SJCRH30 (cell line): ENCODE results near the gene WDR86. TPM values are rescaled to one million over a fixed set of nuclear protein-coding genes. Genes with fewer than 3 reads are reported as not detected.

ENCODE experiments used
- DNase-seq, 2 experiments: peaks; one replicate each; pipeline ENCODE4 v3.0.0-alpha.2; 2015 to 2020
- H3K27ac ChIP-seq: fragments of 250-450 bp; sonication (Bioruptor Pico); 2 replicates; pipeline ENCODE4 v1.5.1; 2020; ENCODE audit warnings: mild to moderate bottlenecking, moderate library complexity
- H3K27me3 ChIP-seq: fragments of 250-450 bp; sonication (Bioruptor Pico); 2 replicates; pipeline ENCODE4 v1.5.1; 2020; ENCODE audit warnings: mild to moderate bottlenecking, moderate library complexity
- H3K36me3 ChIP-seq: fragments of 250-450 bp; sonication (Bioruptor Pico); 2 replicates; pipeline ENCODE4 v1.5.1; 2020; ENCODE audit warnings: mild to moderate bottlenecking, moderate library complexity
- H3K4me1 ChIP-seq: fragments of 250-450 bp; sonication (Bioruptor Pico); 2 replicates; pipeline ENCODE4 v1.5.1; 2020; ENCODE audit warnings: mild to moderate bottlenecking, moderate library complexity
- H3K4me3 ChIP-seq: fragments of 250-450 bp; sonication (Bioruptor Pico); 2 replicates; pipeline ENCODE4 v1.5.1; 2020; ENCODE audit warnings: mild to moderate bottlenecking, moderate library complexity
- H3K9me3 ChIP-seq: fragments of 250-450 bp; sonication (Bioruptor Pico); replicated peaks from 2 replicates; pipeline ENCODE4 v1.5.1; 2020; ENCODE audit warnings: mild to moderate bottlenecking, moderate library complexity
- total RNA-seq: library from RNA; depleted of rRNA; stranded (reverse); fragments of >200 nt; shearing (Covaris generic); gene quantifications from 2 replicates; pipeline ENCODE4 v1.2.3, GENCODE V29; 2014

The WDR86 gene
- total RNA-seq, 1 experiment from 2014 or later, result 1.0 TPM

DNA sequence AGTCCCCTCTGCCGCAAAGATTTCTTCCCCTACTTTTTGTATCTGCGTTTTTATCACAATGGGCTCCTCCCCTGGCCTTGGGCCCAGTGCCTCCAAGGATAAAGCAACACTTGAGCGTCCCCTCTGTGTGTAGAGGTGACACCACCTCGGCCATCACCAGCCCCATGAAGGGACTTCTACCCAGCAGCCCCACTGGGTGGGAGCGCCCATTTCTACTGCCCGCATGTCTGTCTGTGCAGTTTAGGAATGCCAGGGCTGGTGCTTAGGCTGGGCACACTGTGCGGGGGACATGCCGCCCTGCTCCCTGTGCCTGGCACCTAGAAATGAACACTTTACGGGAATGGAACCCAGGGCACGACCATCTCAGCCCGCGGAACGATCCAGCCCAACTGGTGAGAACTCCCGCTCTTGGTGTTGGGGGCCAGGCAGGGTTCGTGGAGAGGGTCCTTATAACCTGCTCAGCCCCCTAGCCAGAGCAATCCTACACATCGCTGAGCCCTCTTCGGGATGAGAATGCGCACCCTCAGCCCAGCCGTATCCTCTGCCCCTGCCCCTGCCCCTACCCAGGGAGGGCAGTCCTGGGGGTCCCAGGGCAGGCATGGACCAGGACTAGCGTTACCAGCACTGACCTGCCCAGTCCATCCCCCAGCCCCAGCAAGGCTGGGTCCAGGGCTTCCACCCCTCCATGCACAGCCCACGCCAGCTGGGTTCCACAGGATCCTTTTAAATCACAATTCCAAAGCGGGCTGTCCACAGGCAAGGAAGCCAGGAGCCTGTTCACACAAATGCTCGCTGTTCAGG lies 17.3 kb upstream of the WDR86 start:
- Histone ChIP-seq H3K9me3 (peaks cover 5% of the 10 kb centered on the region; the same call in 1 of the 2 replicates), H3K36me3 (no peaks in the 10 kb centered on the region), H3K4me1 (peaks cover 37% of the 10 kb centered on the region), H3K4me3 (no peak overlapping the region), H3K27me3 (peaks cover 8% of the 10 kb centered on the region; the same call in 1 of the 2 replicates), H3K27ac (no peak overlapping the region)
- no peak for DNase-seq

DNA sequence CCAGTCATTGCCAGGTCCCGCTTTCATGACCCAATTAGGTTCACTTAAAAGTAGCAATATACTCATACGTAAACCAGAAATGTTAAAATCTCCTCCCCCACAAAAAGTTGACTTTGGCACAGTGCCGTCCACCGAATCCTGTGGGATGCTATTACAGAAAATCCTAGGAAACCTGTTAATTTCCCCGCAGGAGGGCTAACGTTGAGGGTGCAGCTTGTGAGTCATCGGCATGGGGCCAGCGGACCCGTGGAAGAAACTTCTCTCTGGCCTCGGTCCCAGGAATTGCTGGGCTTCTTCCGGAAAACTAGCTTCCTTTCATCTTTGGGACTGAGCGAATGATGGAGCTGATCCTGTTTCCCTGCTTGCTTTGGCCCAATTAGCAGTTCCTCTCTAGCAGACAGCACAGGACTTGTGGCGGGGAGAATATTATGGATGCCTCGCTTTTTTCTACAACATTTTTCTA lies 16.6 kb upstream of the WDR86 start:
- H3K9me3 ChIP-seq, result peaks cover 5% of the 10 kb centered on the region; the same call in 1 of the 2 replicates
- no peak overlapping the region for H3K27ac ChIP-seq
- DNase-seq, result peak; percentile 85 to 90
- peaks cover 37% of the 10 kb centered on the region for H3K4me1 ChIP-seq
- H3K27me3 ChIP-seq, result peaks cover 8% of the 10 kb centered on the region; the same call in 1 of the 2 replicates
- H3K36me3 ChIP-seq, result no peaks in the 10 kb centered on the region
- H3K4me3 ChIP-seq, result no peak overlapping the region

DNA sequence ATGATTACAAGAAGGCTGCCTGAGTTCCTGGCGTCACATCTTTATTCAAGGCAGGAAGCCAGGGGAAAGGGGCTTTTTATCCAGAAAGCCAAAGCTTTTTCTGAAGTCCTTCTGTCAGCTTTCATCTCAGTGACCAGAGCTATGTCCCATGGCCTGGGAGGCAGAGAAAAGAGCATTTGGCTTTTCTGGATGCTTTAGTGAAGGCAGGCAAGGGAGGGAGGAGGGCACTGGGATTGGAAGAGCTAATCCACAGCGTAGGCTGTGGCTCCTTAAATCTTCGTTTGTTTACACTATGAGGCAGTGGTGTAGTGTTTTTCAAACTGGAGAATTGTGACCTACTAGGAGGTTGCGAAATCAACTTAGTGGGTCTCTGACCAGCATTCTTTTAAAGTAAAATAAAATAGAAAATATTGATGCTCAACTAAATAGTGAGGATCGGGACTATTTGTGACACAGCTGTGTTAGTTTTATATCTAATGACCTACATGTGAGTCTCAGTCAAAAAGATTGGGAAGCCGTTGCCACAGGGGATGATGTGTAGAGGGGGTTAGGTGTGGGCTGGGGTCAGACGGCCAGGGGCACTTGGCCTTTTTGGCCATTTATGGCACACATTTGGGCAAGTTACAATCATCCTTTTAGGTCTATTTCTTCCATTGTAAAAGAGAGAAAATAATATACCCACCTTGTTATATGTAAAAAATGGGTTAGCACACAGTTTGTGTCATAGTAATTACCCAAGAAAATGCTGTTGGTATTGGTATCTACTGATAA lies 16.0 kb upstream of the WDR86 start:
- Histone ChIP-seq H3K4me1 (peaks cover 37% of the 10 kb centered on the region), H3K9me3 (peaks cover 5% of the 10 kb centered on the region; the same call in 1 of the 2 replicates), H3K4me3 (no peak overlapping the region), H3K36me3 (no peaks in the 10 kb centered on the region), H3K27ac (no peak overlapping the region), H3K27me3 (peaks cover 8% of the 10 kb centered on the region; the same call in 1 of the 2 replicates)
- peak in 1 of 2 experiments; percentile 56 for DNase-seq

DNA sequence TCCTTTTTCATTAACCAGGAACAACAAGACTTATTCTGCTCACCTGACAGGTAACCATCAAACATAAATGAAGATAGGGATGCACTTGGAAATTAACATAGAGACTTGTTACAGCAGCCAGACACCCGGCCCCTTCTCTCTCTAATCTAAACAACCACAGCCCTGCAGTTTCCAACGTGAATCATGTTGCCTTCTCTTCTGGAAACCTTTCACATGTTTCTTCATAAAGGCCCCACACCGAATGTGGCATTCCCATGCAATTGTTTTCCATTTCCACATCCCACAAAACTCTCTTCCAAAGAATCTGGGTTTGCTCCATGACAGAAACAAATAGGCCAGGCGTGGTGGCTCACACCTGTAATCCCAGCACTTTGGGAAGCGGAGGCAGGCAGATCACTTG lies 15.0 kb upstream of the WDR86 start:
- Histone ChIP-seq H3K4me3 (no peak overlapping the region), H3K27me3 (peaks cover 8% of the 10 kb centered on the region; the same call in 1 of the 2 replicates), H3K4me1 (peaks cover 37% of the 10 kb centered on the region), H3K9me3 (peaks cover 5% of the 10 kb centered on the region), H3K36me3 (no peaks in the 10 kb centered on the region), H3K27ac (no peak overlapping the region)
- no peak for DNase-seq

DNA sequence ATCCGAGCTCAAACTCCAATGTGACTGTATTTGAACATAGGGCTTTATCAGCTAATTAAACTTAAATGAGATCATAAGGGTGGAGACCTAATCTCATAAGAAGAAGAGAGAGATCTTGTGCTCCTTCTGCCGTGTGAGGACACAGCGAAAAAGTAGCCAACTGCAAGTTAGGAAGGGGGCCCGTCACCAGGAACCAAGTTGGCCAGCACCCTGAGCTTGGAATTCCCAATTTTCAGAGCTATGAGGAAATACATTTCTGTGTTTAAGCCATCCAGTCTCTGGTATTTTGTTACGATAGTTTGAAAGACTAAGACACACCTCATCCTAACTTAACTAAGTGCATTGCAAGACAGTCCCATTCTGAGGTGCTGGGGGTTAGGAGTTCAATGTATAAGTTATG lies 14.1 kb upstream of the WDR86 start:
- Histone ChIP-seq H3K4me3 (no peak overlapping the region), H3K9me3 (peaks cover 8% of the 10 kb centered on the region), H3K4me1 (peaks cover 34% of the 10 kb centered on the region), H3K27ac (no peak overlapping the region), H3K27me3 (peaks cover 8% of the 10 kb centered on the region; the same call in 1 of the 2 replicates), H3K36me3 (no peaks in the 10 kb centered on the region)
- DNase-seq, result no peak

DNA sequence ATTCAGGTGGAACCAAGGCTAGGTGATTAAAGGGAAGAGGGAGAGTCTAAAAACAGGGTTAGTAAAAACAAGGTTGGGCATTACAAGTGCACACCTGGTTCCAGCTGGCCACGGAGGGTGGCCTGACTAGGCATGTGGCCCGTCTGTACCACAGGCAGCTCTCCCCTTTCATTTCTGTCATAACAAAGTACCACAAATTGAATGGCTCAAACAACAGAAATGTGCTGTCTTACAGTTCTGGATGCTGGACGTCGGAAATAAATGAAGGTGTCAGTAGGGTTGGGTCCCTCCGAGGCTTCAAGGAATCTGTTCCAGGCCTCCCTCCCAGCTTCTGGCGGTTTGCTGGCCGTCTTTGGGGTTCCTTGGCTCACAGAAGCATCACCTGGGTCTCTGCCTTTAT lies 13.4 kb upstream of the WDR86 start:
- Histone ChIP-seq H3K4me3 (no peak overlapping the region), H3K27ac (no peak overlapping the region)
- no peak for DNase-seq

DNA sequence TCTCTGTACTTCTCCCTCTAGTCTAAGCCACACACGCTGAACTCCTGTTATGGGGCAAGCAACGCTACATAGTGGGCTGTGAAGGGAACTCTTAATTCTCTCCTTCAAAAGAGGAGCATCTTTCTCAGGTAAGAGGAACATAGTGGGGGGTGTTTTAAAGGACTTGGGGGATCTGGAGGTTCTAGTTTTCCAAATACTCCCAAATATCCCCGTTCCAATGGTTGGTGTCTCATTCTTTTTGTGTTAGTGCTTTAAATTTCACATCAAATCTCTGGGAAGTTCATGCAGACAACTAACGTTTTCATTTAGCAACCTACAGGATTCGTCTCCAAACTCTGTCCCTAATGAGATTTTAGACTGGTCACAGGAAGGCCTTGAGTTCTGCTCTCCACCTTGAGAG lies 12.4 kb upstream of the WDR86 start:
- Histone ChIP-seq H3K4me1 (peaks cover 18% of the 10 kb centered on the region), H3K27me3 (peaks cover 8% of the 10 kb centered on the region; the same call in 1 of the 2 replicates), H3K4me3 (no peak overlapping the region), H3K36me3 (no peaks in the 10 kb centered on the region), H3K9me3 (peaks cover 8% of the 10 kb centered on the region), H3K27ac (no peak overlapping the region)
- no peak for DNase-seq

More for the DNA sequence above, 13.4 kb upstream of the WDR86 start:
- no peaks in the 10 kb centered on the region for H3K36me3 ChIP-seq
- peaks cover 8% of the 10 kb centered on the region for H3K9me3 ChIP-seq
- H3K4me1 ChIP-seq, result peaks cover 28% of the 10 kb centered on the region
- peaks cover 8% of the 10 kb centered on the region; the same call in 1 of the 2 replicates for H3K27me3 ChIP-seq

DNA sequence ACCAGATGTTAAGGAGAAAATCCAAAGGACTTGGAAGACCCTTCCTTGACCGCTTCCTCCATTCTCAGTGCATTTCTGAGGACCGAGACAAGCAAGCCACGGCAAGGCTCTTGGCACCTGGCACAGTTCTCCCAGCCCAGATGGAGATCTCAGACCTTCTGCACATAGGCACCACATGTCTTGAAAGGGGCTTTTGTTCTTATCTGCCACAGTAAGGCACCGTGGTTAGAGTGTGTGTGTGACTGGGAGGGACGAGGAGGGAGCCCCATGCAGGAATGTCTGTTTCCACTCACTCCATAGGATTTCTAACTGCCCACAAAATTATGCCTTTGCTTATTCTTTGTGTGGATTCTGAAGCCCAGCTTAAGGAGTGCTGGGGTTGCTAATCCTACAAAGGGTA lies 10.3 kb upstream of the WDR86 start:
- Histone ChIP-seq H3K36me3 (no peaks in the 10 kb centered on the region), H3K9me3 (peaks cover 8% of the 10 kb centered on the region), H3K27me3 (peaks cover 6% of the 10 kb centered on the region; the same call in 1 of the 2 replicates), H3K4me1 (no peaks in the 10 kb centered on the region), H3K4me3 (no peak overlapping the region), H3K27ac (no peak overlapping the region)
- peak in 1 of 2 experiments; percentile 43 for DNase-seq

DNA sequence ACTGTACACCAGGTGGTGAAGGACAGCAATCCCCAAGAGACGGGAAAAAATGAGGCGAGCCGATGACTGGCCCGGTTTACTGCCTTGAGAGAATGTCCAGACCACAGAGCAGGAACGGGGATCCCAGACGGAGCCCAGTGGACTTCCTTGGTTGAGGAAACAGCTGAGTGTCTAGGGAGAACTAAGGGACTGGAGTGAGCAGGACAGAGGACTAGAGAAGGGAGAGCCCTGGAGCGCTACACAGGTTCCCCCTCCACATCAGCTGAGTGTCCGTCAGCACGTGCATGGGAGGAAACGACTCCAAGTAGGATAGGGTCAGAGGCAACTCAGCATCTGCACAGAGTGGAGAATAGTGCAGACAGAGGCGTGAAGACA lies 7.1 kb upstream of the WDR86 start:
- peaks cover 3% of the 10 kb centered on the region for H3K9me3 ChIP-seq
- peaks cover 4% of the 10 kb centered on the region for H3K27me3 ChIP-seq
- H3K4me1 ChIP-seq, result no peaks in the 10 kb centered on the region
- H3K36me3 ChIP-seq, result no peaks in the 10 kb centered on the region
- no peak overlapping the region for H3K27ac ChIP-seq
- H3K4me3 ChIP-seq, result no peak overlapping the region
- peak; percentile 31 to 47 for DNase-seq

DNA sequence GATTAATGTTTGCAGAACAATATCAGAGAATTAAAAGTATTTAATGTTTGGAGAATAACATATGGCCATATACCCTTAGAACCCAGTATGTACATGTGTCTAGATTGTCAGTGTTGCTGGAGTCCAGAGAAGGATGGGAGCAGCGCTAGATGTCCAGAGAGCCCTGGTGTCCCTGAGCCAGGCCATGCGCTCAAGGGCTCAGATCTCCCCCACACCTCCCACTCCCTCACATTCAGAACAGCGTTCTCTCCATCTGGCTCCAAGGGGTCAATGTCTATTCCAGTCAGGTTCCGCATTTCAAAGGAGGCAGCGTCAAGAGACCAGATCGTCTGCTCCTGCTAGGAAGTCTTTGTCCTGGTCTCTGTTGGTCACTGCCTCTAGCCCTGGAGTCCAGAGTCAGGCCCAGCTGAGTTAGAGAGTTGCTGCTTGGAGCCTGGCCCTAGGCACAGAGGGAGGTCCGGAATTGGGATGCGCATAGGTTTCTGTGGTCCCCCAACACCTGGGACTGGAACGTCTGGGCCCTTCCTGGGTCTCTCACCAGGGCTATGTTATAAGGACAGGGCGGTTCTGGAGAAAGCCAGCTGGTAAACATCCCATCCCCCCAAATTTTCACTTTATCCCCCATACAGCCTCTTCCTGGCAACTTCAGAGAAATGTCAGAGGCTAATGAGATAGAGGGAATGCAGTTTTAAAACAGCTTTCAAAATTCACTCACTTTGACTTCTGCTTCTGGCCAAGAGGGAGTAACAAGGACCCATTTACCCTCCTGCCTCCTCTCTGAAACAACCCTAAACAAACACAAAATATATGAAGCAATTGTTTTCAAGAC lies 6.5 kb upstream of the WDR86 start:
- DNase-seq, result no peak
- no peak overlapping the region for H3K4me3 ChIP-seq
- peaks cover 9% of the 10 kb centered on the region for H3K27me3 ChIP-seq
- H3K9me3 ChIP-seq, result peaks cover 3% of the 10 kb centered on the region
- no peaks in the 10 kb centered on the region for H3K36me3 ChIP-seq
- H3K4me1 ChIP-seq, result no peaks in the 10 kb centered on the region
- H3K27ac ChIP-seq, result no peak overlapping the region

DNA sequence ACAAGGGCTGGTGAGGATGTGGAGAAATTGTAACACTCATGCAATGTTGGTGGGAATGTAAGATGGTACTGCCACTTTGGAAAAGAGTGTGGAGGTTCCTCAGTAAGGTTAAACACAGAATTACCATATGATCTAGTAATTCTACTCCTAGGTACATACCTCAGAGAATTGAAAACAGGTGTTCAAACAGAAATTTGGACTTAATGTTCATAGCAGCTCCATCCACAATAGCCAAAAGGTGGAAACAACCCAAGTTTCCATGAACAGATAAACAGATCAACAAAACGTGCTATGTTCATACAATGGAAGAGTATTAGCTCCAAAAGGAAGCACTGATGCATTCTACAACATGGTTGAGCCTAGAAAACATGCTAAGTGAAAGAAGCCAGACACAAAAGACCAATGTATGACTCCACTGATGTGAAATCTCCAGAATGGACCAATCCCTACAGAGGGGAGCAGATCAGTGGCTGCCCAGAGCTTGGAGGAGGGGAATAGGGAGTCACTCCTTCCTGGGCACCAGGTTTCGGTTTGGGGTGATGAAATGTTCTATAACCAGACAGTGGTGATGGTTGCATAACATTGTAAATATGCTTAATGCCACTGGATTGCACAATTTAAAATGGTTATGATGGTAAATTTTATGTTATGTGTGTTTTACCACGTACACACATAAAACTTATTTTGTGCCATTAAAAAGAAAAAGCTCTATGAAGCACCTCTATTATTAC lies 5.7 kb upstream of the WDR86 start:
- peaks cover 15% of the 10 kb centered on the region for H3K27me3 ChIP-seq
- DNase-seq, result no peak
- H3K27ac ChIP-seq, result no peak overlapping the region

DNA sequence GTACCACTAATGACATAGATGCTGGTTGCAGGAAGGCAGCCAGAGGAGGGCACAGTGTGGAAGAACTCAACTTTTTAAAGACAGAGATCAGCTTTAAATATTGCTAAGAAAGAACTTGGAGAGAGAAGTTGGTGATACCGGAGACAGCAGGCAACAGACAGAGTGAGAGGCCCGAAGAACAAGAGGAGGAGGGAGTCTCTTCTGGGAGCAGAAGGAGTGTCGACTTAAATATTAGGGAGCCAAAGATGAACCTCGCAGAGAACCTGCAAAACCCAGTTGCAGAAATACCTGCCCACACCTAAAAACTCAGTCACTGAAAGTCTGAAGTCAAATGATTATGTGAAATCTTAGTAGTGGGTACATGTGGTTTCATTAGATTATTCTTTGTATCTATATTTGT lies 3.4 kb upstream of the WDR86 start:
- H3K4me3 ChIP-seq, result no peak overlapping the region
- DNase-seq, result no peak
- H3K27ac ChIP-seq, result no peak overlapping the region
- H3K9me3 ChIP-seq, result no peaks in the 10 kb centered on the region
- no peaks in the 10 kb centered on the region for H3K36me3 ChIP-seq
- H3K4me1 ChIP-seq, result no peaks in the 10 kb centered on the region
- H3K27me3 ChIP-seq, result peaks cover 15% of the 10 kb centered on the region

More for the DNA sequence above, 5.7 kb upstream of the WDR86 start:
- Histone ChIP-seq H3K4me3 (no peak overlapping the region), H3K4me1 (no peaks in the 10 kb centered on the region), H3K9me3 (peaks cover 3% of the 10 kb centered on the region), H3K36me3 (no peaks in the 10 kb centered on the region)

DNA sequence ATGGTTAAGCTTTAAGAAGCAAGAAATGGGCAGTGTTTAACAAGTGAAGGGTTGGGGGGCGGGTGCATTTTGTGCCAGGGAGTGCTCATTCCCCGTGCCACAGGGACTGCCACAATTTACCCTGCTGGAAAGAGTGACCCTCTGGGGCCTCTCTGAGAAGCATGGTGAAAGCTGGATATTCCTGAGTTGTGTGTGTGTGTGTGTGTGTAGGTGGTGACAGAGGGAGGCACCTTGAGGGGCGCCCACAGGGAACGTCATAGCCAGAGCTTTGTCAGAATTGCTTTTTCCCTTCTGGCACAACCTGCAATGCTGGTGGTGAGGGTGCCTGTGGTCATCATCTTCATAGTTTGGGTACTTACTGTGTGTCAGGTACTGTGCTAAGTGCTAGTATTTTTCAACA lies 2.5 kb upstream of the WDR86 start:
- Histone ChIP-seq H3K4me3 (no peak overlapping the region), H3K9me3 (no peaks in the 10 kb centered on the region), H3K4me1 (no peaks in the 10 kb centered on the region), H3K27me3 (peaks cover 15% of the 10 kb centered on the region), H3K36me3 (no peaks in the 10 kb centered on the region), H3K27ac (no peak overlapping the region)
- DNase-seq, result no peak

DNA sequence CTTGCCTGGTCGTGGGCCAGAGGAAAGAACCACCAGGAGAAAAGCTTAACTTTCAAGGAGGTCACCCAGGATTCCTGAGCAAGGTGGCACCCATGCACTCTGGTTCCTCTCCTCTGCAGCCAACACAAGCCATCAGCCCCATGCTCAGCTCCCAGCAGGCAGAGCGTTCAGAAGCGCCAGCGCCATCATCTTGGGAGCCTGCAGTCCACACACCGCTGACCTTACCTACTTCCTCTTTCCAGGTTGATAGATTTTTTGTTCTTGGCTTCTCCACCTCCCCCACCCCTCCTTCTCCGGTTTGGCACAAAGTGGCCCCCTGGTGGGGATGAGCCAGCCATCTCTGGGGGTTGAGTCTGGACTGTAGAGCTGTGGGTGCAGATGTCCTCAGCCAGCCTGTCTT lies 1.7 kb upstream of the WDR86 start:
- Histone ChIP-seq H3K27ac (no peak overlapping the region), H3K27me3 (peaks cover 15% of the 10 kb centered on the region), H3K36me3 (no peaks in the 10 kb centered on the region), H3K4me1 (no peaks in the 10 kb centered on the region), H3K4me3 (no peak overlapping the region), H3K9me3 (no peaks in the 10 kb centered on the region)
- DNase-seq, result no peak
